SK-MEL-5 (cell line): ENCODE measurements around the gene ARL6IP1. TPM values are rescaled to one million over a fixed set of nuclear protein-coding genes. Genes with fewer than 3 reads are reported as not detected.
A peak's percentile ranks its signal among the peaks of the same experiment; 100 is the strongest.

Experiments used
- DNase-seq: peaks from one replicate; pipeline ENCODE4 v3.0.0-alpha.2; 2016; ENCODE audit warnings: low read depth, low spot score
- in situ Hi-C: cut with HindIII; loops from 2 replicates; pipeline ENCODE4 v1.10.0; 2016; ENCODE audit warnings: low sequenced_read_pairs, high pct_unique_total_duplicates, low pct_unique_long_range_greater_than_20kb
- polyA plus RNA-seq, 2 experiments: library from polyadenylated mRNA; depleted of rRNA; stranded (reverse); fragments of >200 nt; gene quantifications; 2 replicates each; pipeline ENCODE4 v1.2.3, GENCODE V29; 2015
- total RNA-seq: library from RNA; depleted of rRNA; stranded (reverse); fragments of >200 nt; shearing (Covaris generic); gene quantifications from 2 replicates; pipeline ENCODE4 v1.2.3, GENCODE V29; 2014; rRNA removed

The ARL6IP1 gene
- 152 TPM in 2 replicates for total RNA-seq
- 118 and 125 TPM in 2 replicates for polyA plus RNA-seq (2015; cell fraction: cytosol; rRNA removed)
- 50.9 and 54.5 TPM in 2 replicates for polyA plus RNA-seq (2015; cell fraction: nucleus; rRNA removed)

GRCh38 chr16:18801145-18801972, at the start of gene ARL6IP1:
ARL6IP1 (minus strand) TSS chr16:18801549; CDS start chr16:18801466, 83 bp downstream.
- DNase-seq = peak; percentile 99
- in situ Hi-C loops = no loop called here

DNA sequence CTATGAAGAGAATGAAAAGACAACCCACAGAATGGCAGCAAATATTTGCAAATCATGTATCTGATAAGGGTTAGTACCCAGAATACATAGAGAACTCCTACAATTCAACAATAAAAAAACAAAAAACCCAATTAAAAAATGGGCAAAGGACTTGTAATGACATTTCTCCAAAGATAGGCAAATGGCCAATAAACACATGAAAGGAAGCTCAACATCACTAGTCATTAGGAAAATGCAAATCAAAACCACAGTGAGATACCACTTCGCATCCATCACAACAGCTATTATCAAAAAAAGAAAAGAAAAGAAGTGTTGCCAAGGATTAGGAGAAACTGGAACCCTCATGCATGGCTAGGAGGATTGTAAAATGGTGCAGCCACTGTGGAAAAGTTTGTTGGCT, 45.1 kb upstream of the ARL6IP1 start:
- no peak for DNase-seq
- in situ Hi-C loops = no loop called here

GRCh38 chr16:18842565-18842964, 41.2 kb upstream of the ARL6IP1 start:
- in situ Hi-C loops = no loop called here
- DNase-seq = no peak

GRCh38 chr16:18841833-18842525, 40.6 kb upstream of the ARL6IP1 start:
- in situ Hi-C loops = no loop called here
- no peak for DNase-seq

DNA sequence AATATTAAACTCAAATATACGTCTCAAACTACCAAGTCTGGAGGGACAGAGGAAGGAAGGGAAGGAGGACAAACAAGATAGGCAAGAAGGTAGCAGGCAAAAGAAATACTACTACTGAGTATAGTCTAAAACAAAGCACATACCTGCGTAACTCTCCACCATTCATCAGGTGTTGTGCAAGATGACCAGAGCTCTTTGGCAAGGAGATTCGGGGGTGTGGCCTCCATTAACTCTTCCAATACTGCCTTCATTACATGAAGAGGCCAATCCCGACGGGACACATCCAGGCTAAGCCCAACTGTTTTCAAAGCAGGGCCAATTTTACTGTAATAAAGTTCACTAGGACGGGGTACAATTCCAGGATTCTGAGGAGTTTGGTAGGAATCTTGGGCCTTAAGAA, 38.2 kb upstream of the ARL6IP1 start:
- DNase-seq = no peak
- in situ Hi-C loops = no loop called here

GRCh38 chr16:18836702-18837101, 35.4 kb upstream of the ARL6IP1 start:
- no peak for DNase-seq
- in situ Hi-C loops = no loop called here

GRCh38 chr16:18834864-18835263, 33.5 kb upstream of the ARL6IP1 start:
- in situ Hi-C loops = no loop called here
- no peak for DNase-seq

DNA sequence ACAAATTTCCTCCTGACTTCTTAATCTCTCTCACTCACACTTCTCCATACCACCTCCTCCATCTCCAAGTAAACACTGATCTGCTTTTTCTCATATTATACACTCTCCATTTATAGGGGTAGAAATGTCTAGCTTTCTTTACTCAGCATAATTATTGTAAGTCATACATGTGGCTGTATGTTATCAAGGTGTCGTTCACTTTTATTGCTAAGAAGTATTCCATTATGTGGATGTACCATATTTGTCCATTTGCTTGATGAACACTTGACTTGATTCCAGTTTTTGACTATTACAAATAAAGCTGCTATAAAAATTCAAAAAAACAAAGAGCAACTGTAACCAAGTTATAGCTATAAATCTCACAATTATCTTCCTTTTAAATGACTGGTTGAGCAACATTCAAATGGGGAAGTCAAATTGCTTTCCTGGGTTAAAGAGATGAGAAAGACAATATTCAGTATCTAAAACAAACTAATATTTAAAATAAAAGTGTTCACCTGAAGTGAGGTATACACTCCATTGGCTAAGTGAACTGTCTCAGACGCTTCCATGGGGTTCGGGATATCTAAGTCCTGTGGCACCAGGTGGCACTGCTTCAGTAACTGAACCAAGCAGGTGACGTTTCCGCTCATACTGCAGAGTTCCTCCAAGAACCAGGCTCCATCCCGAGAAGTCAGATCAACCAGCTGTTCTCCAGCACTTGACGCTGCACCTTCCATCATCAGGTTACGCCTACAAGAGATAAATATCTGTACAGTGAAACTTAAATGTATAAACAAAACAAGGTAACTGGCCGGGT, 32.6 kb upstream of the ARL6IP1 start:
- in situ Hi-C loops = no loop called here

DNA sequence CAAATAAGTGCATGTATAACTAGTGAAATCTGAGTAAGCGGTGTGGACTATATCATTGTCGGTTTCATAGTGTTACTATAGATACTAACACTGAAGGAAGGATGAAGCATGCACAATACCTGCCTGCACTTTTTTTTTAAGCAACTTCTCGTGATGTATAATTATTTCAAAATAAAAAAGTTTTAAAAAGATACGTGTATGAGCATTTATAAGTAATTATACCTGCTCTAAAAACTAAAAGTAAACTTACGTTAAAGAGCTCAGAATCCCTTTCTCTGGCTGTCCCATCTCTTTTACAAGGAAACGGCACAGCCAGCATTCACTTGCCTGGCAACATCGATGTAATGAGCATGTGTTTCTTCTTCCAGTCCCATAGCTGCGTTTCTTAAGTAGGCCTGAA, 31.3 kb upstream of the ARL6IP1 start:
- DNase-seq = no peak
- in situ Hi-C loops = no loop called here

More for the DNA sequence above, 32.6 kb upstream of the ARL6IP1 start:
- DNase-seq = no peak

- no peak for DNase-seq
- in situ Hi-C loops = no loop called here
These were observed 30.7 kb upstream of the ARL6IP1 start for GRCh38 chr16:18832006-18832405.

- DNase-seq = no peak
- in situ Hi-C loops = no loop called here
These were observed 27.9 kb upstream of the ARL6IP1 start for GRCh38 chr16:18829251-18829650.

- in situ Hi-C loops = no loop called here
- no peak for DNase-seq
These were observed 26.5 kb upstream of the ARL6IP1 start for GRCh38 chr16:18827890-18828289.

DNA sequence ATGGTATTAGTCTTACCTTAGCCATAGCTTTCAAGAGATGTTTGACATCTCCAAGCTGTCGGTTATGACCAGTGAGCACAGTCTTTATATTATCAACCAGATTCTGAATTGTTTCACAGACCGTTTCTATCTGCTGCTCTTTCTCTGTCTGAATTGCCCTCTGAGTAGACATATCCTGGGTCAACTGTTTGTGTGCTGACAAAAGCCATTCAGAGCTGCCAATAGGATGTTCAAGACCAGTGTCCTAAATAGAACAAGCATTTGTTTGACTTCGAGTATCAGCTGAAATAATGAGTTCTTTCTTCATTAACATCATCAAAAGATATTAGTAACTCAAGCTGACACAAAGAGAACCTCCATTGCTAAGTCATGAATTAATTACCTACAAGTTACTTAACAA, 14.9 kb upstream of the ARL6IP1 start:
- peak; percentile 56 for DNase-seq
- in situ Hi-C loops = no loop called here

DNA sequence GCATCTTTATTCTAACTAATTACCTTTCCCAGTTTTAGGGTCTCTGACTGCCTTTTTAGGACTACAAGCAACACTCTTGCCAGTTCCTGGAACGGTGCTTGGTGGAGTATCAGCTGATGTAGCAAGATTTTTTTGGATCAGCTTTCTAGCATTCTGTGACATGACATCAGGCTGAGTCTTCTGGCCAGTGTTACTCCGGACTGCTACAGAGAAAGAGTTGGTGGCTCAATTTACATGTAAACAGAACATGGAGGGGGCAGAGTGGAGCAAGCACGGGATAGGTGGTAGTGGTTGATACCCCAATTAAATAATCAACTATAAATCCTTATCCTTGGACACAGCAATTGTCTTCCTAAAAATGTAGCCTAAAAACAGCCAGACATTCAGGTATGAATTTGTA, 10.6 kb upstream of the ARL6IP1 start:
- in situ Hi-C loops = no loop called here

GRCh38 chr16:18809165-18809564, 7.8 kb upstream of the ARL6IP1 start:
- in situ Hi-C loops = no loop called here
- no peak for DNase-seq

More for the DNA sequence above, 10.6 kb upstream of the ARL6IP1 start:
- no peak for DNase-seq

DNA sequence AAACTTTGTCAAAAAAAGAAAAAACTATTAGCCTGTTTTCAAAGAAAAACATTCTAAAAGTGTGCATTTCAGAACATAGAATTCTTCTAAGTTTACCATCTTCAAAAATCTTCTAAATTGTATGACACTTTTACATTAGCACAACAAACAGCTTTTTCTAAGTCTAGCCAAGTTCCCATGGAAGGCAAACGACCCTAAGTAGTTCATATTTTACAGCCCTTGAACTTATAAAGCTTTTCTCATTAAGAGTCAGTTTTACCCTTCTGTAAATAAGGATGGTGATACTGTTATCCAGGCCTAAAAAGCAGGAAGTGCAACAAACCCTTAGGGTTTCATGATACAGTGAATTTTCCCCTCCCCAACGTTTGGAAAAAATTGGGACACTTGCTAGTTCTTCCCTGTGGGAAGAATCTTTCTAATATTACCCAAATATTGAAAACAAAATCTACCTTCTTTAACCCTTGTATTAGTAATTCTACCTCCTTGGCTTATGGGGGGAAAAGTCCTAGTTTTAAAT, 4.0 kb upstream of the ARL6IP1 start:
- no peak for DNase-seq
- in situ Hi-C loops = no loop called here

- in situ Hi-C loops = no loop called here
- DNase-seq = no peak
These were observed 3.2 kb upstream of the ARL6IP1 start for GRCh38 chr16:18804540-18804939.
